Smooth muscle cell (in vitro differentiated cells): ENCODE results near the gene TTC13. TPM values are rescaled to one million over a fixed set of nuclear protein-coding genes. Genes with fewer than 3 reads are reported as not detected.

ENCODE experiments used
- DNase-seq: peaks from one replicate; lab custom pipeline; 2025; ENCODE audit not compliant: unreplicated experiment; lab: John Stamatoyannopoulos, UW
- H2AFZ ChIP-seq: fragments of 200-600 bp; sonication (generic); 2 replicates; pipeline ENCODE4 v1.6.0; 2016; ENCODE audit warnings: antibody characterized with exemption, low read depth, mild to moderate bottlenecking
- H3F3A ChIP-seq: fragments of 200-600 bp; sonication (generic); 2 replicates; pipeline ENCODE4 v1.6.0; 2017; ENCODE audit warnings: antibody characterized with exemption, low read depth
- H3K27ac ChIP-seq: fragments of 200-600 bp; sonication (generic); 2 replicates; pipeline ENCODE4 v1.5.1; 2016; ENCODE audit warnings: low read depth, mild to moderate bottlenecking
- H3K27me3 ChIP-seq: fragments of 200-600 bp; sonication (generic); 2 replicates; pipeline ENCODE4 v1.6.1; 2016; ENCODE audit warnings: low read depth, mild to moderate bottlenecking
- H3K36me3 ChIP-seq: fragments of 200-600 bp; sonication (generic); 2 replicates; pipeline ENCODE4 v1.5.1; 2016; ENCODE audit warnings: low read depth
- H3K4me1 ChIP-seq: fragments of 200-600 bp; sonication (generic); 2 replicates; pipeline ENCODE4 v1.5.1; 2016; ENCODE audit warnings: low read depth
- H3K4me2 ChIP-seq: fragments of 200-600 bp; sonication (generic); 2 replicates; pipeline ENCODE4 v1.6.0; 2016; ENCODE audit warnings: mild to moderate bottlenecking
- H3K4me3 ChIP-seq: fragments of 200-600 bp; sonication (generic); 2 replicates; pipeline ENCODE4 v1.5.1; 2016; ENCODE audit warnings: mild to moderate bottlenecking
- H3K79me2 ChIP-seq: fragments of 200-600 bp; sonication (generic); 2 replicates; pipeline ENCODE4 v1.6.0; 2016; ENCODE audit warnings: low read depth, mild to moderate bottlenecking
- H3K9ac ChIP-seq: fragments of 200-600 bp; sonication (generic); 2 replicates; pipeline ENCODE4 v1.6.0; 2016; ENCODE audit warnings: low read depth
- H3K9me3 ChIP-seq: fragments of 200-600 bp; sonication (generic); replicated peaks from 2 replicates; pipeline ENCODE4 v1.5.1; 2016; ENCODE audit warnings: low read depth
- H4K20me1 ChIP-seq: fragments of 200-600 bp; sonication (generic); 2 replicates; pipeline ENCODE4 v1.6.0; 2016; ENCODE audit warnings: low read depth
- WGBS: methylation state at CpG from one replicate; pipeline ENCODE4 v1.1.7; 2016; ENCODE audit warnings: low lambda C conversion rate; 5-methylcytosine and 5-hydroxymethylcytosine counted together
- polyA plus RNA-seq: library from polyadenylated mRNA; unstranded; fragments of >200 nt; fragmentation: Nextera tagmentation; extraction: Ambion mirVana; gene quantifications from 2 replicates; pipeline ENCODE4 v1.2.1, GENCODE V29; 2016
- total RNA-seq: library from RNA; depleted of rRNA; stranded (reverse); fragments of >200 nt; gene quantifications from 2 replicates; pipeline ENCODE4 v1.2.3, GENCODE V29; 2014
- TF ChIP-seq, protein P1 (sequence below): fragments of 200-600 bp; sonication (generic); IDR thresholded peaks from 2 replicates; pipeline ENCODE4 v1.5.1; 2017; ENCODE audit warnings: borderline replicate concordance, mild to moderate bottlenecking, antibody characterized with exemption; ENCODE audit not compliant: insufficient read depth, poor library complexity, severe bottlenecking

TTC13 gene
- total and polyA plus RNA-seq, 2 experiments from 2014 or later: 5.6 to 9.1 TPM

DNA sequence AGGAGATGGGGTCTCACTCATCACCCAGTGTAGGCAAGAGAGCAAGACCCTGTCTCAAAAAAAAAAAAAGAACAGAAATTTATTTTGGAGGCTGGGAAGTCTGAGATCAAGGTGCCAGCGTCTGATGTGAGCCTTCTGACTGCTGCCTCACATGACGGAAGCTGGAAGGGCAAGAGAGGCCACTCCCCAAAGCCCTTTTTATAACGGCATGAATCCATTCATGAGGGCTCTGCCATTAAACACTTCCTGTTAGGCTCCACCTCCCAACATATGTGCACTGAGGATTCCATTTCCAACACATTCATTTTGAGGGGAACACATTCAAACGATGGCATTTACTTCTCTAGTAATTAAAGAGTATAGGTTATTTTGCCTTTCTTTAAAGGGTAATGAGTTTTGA lies 59.5 kb downstream of the TTC13 start:
- Histone ChIP-seq H3K79me2 (no peaks in the 10 kb centered on the region), H3F3A (no peaks in the 10 kb centered on the region), H3K9ac (no peak overlapping the region), H3K4me1 (no peaks in the 10 kb centered on the region), H4K20me1 (no peaks in the 10 kb centered on the region), H3K27ac (no peak overlapping the region), H3K4me3 (no peak overlapping the region), H3K9me3 (no peaks in the 10 kb centered on the region), H3K4me2 (no peak overlapping the region), H3K27me3 (no peaks in the 10 kb centered on the region), H2AFZ (no peak overlapping the region), H3K36me3 (no peaks in the 10 kb centered on the region)
- DNase-seq: no peak
- WGBS: 71% methylated on average over 4 of the region's 4 CpGs
- TF ChIP-seq, protein P1, sequence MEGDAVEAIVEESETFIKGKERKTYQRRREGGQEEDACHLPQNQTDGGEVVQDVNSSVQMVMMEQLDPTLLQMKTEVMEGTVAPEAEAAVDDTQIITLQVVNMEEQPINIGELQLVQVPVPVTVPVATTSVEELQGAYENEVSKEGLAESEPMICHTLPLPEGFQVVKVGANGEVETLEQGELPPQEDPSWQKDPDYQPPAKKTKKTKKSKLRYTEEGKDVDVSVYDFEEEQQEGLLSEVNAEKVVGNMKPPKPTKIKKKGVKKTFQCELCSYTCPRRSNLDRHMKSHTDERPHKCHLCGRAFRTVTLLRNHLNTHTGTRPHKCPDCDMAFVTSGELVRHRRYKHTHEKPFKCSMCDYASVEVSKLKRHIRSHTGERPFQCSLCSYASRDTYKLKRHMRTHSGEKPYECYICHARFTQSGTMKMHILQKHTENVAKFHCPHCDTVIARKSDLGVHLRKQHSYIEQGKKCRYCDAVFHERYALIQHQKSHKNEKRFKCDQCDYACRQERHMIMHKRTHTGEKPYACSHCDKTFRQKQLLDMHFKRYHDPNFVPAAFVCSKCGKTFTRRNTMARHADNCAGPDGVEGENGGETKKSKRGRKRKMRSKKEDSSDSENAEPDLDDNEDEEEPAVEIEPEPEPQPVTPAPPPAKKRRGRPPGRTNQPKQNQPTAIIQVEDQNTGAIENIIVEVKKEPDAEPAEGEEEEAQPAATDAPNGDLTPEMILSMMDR: no peak

DNA sequence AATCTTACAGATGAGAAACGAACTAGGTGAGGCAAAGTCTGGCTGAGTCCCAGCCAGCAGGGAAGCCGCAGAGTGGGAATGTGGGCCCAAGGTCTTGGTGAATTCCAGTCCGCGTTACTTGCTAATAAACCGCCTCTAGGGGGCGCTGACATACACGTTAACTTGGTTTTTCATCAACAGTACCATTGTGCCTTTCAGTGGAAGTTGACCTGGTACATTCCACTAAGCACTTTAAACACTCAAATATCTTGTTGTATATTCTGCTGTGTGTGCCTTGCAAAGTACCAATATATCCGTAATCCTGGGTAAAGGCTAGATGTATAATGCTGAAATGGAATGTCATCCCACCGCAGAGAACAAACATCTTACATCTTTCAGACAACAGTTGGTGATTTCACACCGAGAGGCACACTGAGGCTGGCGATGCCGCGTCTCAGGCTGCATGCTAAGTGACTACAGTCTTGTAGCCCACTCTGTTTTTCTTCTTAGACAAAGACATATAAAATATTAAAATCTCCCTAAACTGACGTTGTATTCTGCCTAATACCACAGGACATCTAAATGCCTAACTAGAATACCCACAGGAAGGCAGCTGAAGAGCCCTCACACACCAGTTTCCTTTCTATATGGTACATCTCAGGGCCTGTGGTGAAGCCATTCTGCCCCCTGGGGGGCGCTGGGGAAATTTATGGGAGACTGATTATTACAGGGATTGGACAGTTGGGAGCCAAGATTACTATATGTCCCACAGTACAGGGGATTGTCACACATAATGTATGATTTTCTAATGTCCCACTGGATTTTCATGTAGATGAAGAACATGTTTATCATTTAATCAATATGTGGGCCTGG lies 61.2 kb downstream of the TTC13 start:
- TF ChIP-seq, protein P1: peak; percentile 66
- 51% methylated on average over 15 of the region's 15 CpGs for WGBS
- H3K4me1 ChIP-seq: no peaks in the 10 kb centered on the region
- no peaks in the 10 kb centered on the region for H3F3A ChIP-seq
- no peaks in the 10 kb centered on the region for H3K79me2 ChIP-seq
- H4K20me1 ChIP-seq: no peaks in the 10 kb centered on the region
- DNase-seq: peak; percentile 6
- H3K9ac ChIP-seq: no peak overlapping the region
- no peak overlapping the region for H2AFZ ChIP-seq
- H3K27me3 ChIP-seq: no peaks in the 10 kb centered on the region
- no peak overlapping the region for H3K4me3 ChIP-seq
- no peak overlapping the region for H3K27ac ChIP-seq
- H3K4me2 ChIP-seq: no peak overlapping the region
- no peaks in the 10 kb centered on the region for H3K9me3 ChIP-seq
- H3K36me3 ChIP-seq: no peaks in the 10 kb centered on the region

DNA sequence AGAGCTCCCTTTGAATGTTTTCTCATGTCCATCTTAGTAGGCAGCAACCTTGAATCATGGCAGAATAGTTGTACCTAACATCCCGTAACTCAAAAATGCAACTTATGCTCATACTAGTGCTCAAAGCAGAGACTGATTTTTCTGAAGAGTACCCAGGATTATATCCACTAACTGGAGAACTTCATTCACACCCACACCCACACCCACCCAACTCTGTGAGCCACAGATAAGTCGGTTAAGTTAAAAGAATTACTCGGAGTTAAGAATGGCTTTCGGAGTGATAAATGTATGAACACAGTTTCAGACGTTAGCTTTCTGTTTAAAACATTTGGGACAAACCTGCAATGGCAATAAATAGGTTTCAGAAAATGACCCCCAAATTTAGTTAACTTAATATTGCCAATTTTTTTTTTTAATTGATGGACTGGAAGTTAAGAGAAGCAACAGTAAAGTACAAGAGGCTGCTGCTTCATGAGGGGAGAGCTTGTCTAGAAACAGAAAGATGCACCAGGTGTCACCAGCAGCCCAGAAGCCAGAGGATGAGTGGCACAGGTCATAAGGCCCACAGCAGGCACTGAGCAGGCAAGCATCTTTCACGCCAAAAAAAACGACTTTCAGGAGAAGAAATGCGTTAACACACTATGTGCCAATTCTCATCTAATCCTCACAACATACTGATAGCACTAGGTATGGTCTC lies 61.9 kb downstream of the TTC13 start:
- Histone ChIP-seq H3K4me1 (no peaks in the 10 kb centered on the region), H3K4me3 (no peak overlapping the region), H3K4me2 (no peak overlapping the region), H4K20me1 (no peaks in the 10 kb centered on the region), H3K27ac (no peak overlapping the region), H3F3A (no peaks in the 10 kb centered on the region), H3K9ac (no peak overlapping the region), H3K79me2 (no peaks in the 10 kb centered on the region), H3K9me3 (no peaks in the 10 kb centered on the region), H3K27me3 (no peaks in the 10 kb centered on the region), H2AFZ (no peak overlapping the region), H3K36me3 (no peaks in the 10 kb centered on the region)
- TF ChIP-seq, protein P1: no peak
- DNase-seq: no peak
- WGBS: 62% methylated on average over 8 of the region's 8 CpGs

DNA sequence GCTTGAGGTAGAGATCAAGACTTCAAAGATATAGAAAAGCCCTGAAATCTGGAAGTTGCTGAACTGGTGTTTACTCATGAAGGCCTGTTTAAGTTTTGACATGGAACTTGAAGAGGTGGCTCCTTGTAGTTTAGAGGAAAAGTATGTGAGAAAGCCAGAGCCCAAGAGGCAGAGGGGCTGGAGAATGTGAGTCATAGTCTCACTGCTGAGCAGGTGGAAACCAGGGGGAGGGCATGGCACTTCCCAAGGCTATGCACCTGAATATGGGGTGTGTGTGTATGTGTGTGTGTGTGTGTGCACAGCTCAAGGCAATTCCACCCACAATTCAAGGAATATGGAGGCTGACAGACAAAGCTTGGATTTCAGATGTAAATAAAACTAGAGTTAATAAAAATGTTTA lies 63.6 kb downstream of the TTC13 start:
- no peak overlapping the region for H2AFZ ChIP-seq
- TF ChIP-seq, protein P1: no peak
- H3K9ac ChIP-seq: no peak overlapping the region
- no peaks in the 10 kb centered on the region for H4K20me1 ChIP-seq
- no peak overlapping the region for H3K27ac ChIP-seq
- H3K4me1 ChIP-seq: no peaks in the 10 kb centered on the region
- no peaks in the 10 kb centered on the region for H3K36me3 ChIP-seq
- no peaks in the 10 kb centered on the region for H3K27me3 ChIP-seq
- H3K4me3 ChIP-seq: no peak overlapping the region
- no peak for DNase-seq
- H3K9me3 ChIP-seq: no peaks in the 10 kb centered on the region
- H3K79me2 ChIP-seq: no peaks in the 10 kb centered on the region
- H3K4me2 ChIP-seq: no peak overlapping the region
- no peaks in the 10 kb centered on the region for H3F3A ChIP-seq
